Measurements from ENCODE around the gene BPIFA3.
"Not testable (repeated sequence)": the region's sequence is repeated elsewhere in the genome, so short reads cannot be mapped to it uniquely, and the experiment has no call there.

The BPIFA3 gene

GRCh38 chr20:33217052-33217451 is at the start of gene BPIFA3:
Gene BPIFA3, plus strand, starts transcription at chr20:33217352. Its CDS starts 185 bp downstream, at chr20:33217537.
- Mint-ChIP-seq H3K27ac (no peak within 1 kb of the TSS), H3K9me3 (no peaks in the 10 kb centered on the region), H3K27me3 (peaks cover 55% of the 10 kb centered on the region), H3K36me3 (no peaks in the 10 kb centered on the region), H3K4me1 (no peaks in the 10 kb centered on the region), H3K4me3 (no peak within 1 kb of the TSS)
- ATAC-seq: no peak

- Mint-ChIP-seq H3K4me1 (peaks cover 4% of the 10 kb centered on the region), H3K4me3 (no peak within 1 kb of the TSS), H3K27me3 (peaks cover 30% of the 10 kb centered on the region), H3K27ac (no peak within 1 kb of the TSS), H3K36me3 (peaks cover 6% of the 10 kb centered on the region), H3K9me3 (peaks cover 9% of the 10 kb centered on the region)
- ATAC-seq: no peak
Measured at GRCh38 chr20:33167859-33168258, 49.3 kb upstream of the BPIFA3 start, which contains the start of gene BPIFA2. Gene BPIFA2, plus strand, starts transcription at chr20:33168159. Its CDS starts 987 bp downstream, at chr20:33169146.

DNA sequence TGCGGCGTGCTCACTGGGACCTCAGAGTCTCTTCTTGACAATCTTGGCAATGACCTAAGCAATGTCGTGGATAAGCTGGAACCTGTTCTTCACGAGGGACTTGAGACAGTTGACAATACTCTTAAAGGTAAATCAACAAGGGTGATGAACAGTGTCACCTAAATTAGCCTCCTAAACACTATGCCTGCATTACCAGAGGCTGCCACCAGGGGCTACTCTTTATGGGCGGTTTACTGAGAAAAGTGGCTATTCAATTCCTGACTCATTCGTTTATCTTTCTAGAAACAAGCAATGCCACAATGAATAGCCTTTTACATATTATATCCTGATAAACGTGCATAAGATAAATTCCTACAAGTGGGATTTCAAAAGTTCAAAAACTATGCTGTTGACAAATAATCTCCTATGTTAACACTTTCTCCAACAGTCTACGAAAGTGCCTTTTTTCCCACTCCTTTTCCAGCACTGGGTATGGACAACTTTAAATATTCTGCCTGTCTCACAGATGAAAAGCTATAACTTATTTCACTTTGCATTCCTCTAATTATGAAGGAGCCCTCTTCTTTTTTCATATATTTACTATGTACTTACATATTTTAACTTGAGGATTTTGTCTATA is 47.9 kb upstream of the BPIFA3 start:
- H3K27me3 Mint-ChIP-seq: peaks cover 26% of the 10 kb centered on the region
- H3K4me1 Mint-ChIP-seq: no peaks in the 10 kb centered on the region
- H3K36me3 Mint-ChIP-seq: peaks cover 6% of the 10 kb centered on the region
- no peak overlapping the region for H3K27ac Mint-ChIP-seq
- no peak overlapping the region for H3K4me3 Mint-ChIP-seq
- ATAC-seq: no peak
- H3K9me3 Mint-ChIP-seq: peaks cover 9% of the 10 kb centered on the region

GRCh38 chr20:33172781-33173180 is 44.4 kb upstream of the BPIFA3 start:
- peaks cover 9% of the 10 kb centered on the region for H3K9me3 Mint-ChIP-seq
- H3K27ac Mint-ChIP-seq: no peak overlapping the region
- no peak overlapping the region for H3K4me3 Mint-ChIP-seq
- peaks cover 9% of the 10 kb centered on the region for H3K27me3 Mint-ChIP-seq
- H3K36me3 Mint-ChIP-seq: peaks cover 6% of the 10 kb centered on the region
- no peak for ATAC-seq
- no peaks in the 10 kb centered on the region for H3K4me1 Mint-ChIP-seq

GRCh38 chr20:33175123-33175522 is 42.0 kb upstream of the BPIFA3 start:
- H3K4me3 Mint-ChIP-seq: no peak overlapping the region
- H3K27me3 Mint-ChIP-seq: no peaks in the 10 kb centered on the region
- no peaks in the 10 kb centered on the region for H3K4me1 Mint-ChIP-seq
- peaks cover 6% of the 10 kb centered on the region for H3K9me3 Mint-ChIP-seq
- H3K27ac Mint-ChIP-seq: no peak overlapping the region
- H3K36me3 Mint-ChIP-seq: no peaks in the 10 kb centered on the region
- ATAC-seq: no peak

- no peaks in the 10 kb centered on the region for H3K9me3 Mint-ChIP-seq
- H3K36me3 Mint-ChIP-seq: no peaks in the 10 kb centered on the region
- no peak overlapping the region for H3K27ac Mint-ChIP-seq
- ATAC-seq: no peak
- no peak overlapping the region for H3K4me3 Mint-ChIP-seq
- H3K4me1 Mint-ChIP-seq: no peaks in the 10 kb centered on the region
- H3K27me3 Mint-ChIP-seq: no peaks in the 10 kb centered on the region
Measured at GRCh38 chr20:33176101-33176500, 41.1 kb upstream of the BPIFA3 start.

GRCh38 chr20:33177866-33178265 is 39.3 kb upstream of the BPIFA3 start:
- H3K27ac Mint-ChIP-seq: no peak overlapping the region
- no peaks in the 10 kb centered on the region for H3K36me3 Mint-ChIP-seq
- no peaks in the 10 kb centered on the region for H3K27me3 Mint-ChIP-seq
- no peaks in the 10 kb centered on the region for H3K9me3 Mint-ChIP-seq
- no peaks in the 10 kb centered on the region for H3K4me1 Mint-ChIP-seq
- no peak for ATAC-seq
- no peak overlapping the region for H3K4me3 Mint-ChIP-seq

GRCh38 chr20:33178726-33179125 is 38.4 kb upstream of the BPIFA3 start:
- ATAC-seq: no peak
- Mint-ChIP-seq H3K9me3 (peaks cover 6% of the 10 kb centered on the region), H3K27me3 (no peaks in the 10 kb centered on the region), H3K4me3 (no peak overlapping the region), H3K4me1 (no peaks in the 10 kb centered on the region), H3K36me3 (no peaks in the 10 kb centered on the region), H3K27ac (no peak overlapping the region)

GRCh38 chr20:33180169-33180568 is 37.0 kb upstream of the BPIFA3 start:
- Mint-ChIP-seq H3K9me3 (peaks cover 6% of the 10 kb centered on the region), H3K4me1 (no peaks in the 10 kb centered on the region), H3K27ac (no peak overlapping the region), H3K36me3 (no peaks in the 10 kb centered on the region), H3K4me3 (no peak overlapping the region), H3K27me3 (no peaks in the 10 kb centered on the region)
- no peak for ATAC-seq

DNA sequence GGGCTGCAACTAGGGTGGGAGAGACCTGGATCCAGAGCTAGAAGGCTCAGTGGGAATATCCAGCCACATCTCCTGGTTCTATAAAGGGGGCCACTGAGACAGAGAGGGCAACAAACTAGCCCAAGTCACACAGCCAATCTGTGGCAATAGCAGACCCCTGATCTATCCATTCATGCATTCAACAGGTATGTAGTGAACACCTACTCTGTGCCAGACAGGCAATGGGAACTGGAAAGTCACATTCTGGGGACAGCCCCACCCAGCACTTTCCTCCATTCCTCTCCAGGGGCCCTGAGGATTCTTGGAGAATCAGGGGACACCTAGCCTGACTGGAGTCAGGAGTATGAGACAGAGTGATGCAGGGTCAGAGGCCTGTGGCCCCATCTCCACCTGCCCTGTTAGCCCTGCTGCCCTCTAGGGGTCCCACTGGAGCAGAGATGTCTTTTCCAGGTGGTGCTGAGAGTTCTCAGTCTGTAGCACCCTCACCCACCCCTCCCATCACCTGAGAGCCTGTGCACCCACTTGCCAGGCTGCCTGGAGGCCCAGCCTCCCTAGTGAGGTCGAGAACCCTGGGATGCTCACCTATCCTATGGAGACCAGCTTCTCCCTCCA is 35.6 kb upstream of the BPIFA3 start:
- no peaks in the 10 kb centered on the region for H3K4me1 Mint-ChIP-seq
- H3K36me3 Mint-ChIP-seq: no peaks in the 10 kb centered on the region
- peaks cover 6% of the 10 kb centered on the region for H3K9me3 Mint-ChIP-seq
- H3K27ac Mint-ChIP-seq: no peak overlapping the region
- H3K27me3 Mint-ChIP-seq: no peaks in the 10 kb centered on the region
- H3K4me3 Mint-ChIP-seq: no peak overlapping the region
- ATAC-seq: no peak

DNA sequence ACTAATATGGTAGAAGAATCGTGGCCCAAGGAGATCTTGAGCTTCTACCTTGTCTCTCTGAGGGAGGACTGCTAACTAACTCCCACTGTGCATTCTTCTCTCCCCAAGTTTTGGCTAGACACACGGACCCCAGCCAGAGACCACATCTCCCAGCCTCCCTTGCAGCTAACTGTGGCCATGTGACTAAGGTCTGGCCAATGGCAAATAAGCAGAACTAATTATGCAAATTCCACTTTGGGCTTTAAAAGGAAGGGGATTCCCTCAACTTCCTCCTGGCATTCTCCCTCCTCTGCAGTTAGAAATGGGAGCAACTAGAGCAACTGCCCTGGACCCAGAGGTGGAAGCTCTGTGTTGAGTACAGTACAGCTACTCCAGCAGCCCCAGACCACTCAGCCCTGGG is 33.8 kb upstream of the BPIFA3 start:
- ATAC-seq: no peak
- H3K4me1 Mint-ChIP-seq: no peaks in the 10 kb centered on the region
- no peaks in the 10 kb centered on the region for H3K36me3 Mint-ChIP-seq
- no peak overlapping the region for H3K27ac Mint-ChIP-seq
- H3K9me3 Mint-ChIP-seq: peaks cover 6% of the 10 kb centered on the region
- no peak overlapping the region for H3K4me3 Mint-ChIP-seq
- H3K27me3 Mint-ChIP-seq: no peaks in the 10 kb centered on the region

GRCh38 chr20:33185031-33185590 is 32.0 kb upstream of the BPIFA3 start:
- not testable (repeated sequence) for H3K4me3 Mint-ChIP-seq, ATAC-seq, H3K27me3 Mint-ChIP-seq, H3K36me3 Mint-ChIP-seq, H3K27ac Mint-ChIP-seq, H3K9me3 Mint-ChIP-seq, H3K4me1 Mint-ChIP-seq

DNA sequence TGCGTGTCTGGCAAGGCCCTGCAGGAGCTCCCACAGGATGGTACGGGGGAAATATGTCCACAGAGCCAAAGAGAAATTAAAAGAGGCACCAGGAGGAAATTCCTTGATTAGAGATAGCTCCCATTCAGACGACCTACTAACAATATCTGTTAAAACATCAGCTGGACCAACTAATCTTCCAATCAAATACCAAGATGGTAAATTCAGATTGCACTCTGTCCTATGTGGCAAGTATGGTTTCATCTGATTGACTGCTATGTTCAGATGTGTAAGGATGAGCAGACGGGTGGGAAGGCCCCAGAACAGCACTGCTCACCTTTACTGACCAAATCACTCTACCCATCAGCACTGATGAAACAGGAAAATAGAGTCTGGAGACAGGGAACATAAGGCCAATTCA is 29.7 kb upstream of the BPIFA3 start:
- Mint-ChIP-seq H3K4me1 (no peaks in the 10 kb centered on the region), H3K36me3 (no peaks in the 10 kb centered on the region), H3K27ac (no peak overlapping the region), H3K4me3 (no peak overlapping the region), H3K27me3 (peaks cover 16% of the 10 kb centered on the region), H3K9me3 (peaks cover 6% of the 10 kb centered on the region)
- no peak for ATAC-seq

DNA sequence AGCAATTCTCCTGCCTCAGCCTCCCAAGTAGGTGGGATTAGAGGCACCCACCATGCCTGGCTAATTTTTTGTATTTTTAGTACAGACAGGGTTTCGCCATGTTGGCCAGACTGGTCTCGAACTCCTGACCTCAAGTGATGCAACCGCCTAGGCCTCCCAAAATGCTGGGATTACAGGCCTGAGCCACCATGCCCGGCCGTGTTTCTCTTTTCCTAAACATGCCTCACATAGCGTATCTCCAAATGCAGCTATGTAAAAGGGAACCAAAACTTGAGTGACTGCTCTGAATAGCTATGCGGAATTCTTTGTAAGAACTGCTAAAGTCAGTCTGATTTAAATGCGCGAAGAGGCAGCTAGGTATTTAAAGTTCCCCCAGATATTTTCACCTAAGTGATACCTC is 28.7 kb upstream of the BPIFA3 start:
- Mint-ChIP-seq H3K9me3 (peaks cover under 1% of the 10 kb centered on the region), H3K4me3 (no peak overlapping the region)

DNA sequence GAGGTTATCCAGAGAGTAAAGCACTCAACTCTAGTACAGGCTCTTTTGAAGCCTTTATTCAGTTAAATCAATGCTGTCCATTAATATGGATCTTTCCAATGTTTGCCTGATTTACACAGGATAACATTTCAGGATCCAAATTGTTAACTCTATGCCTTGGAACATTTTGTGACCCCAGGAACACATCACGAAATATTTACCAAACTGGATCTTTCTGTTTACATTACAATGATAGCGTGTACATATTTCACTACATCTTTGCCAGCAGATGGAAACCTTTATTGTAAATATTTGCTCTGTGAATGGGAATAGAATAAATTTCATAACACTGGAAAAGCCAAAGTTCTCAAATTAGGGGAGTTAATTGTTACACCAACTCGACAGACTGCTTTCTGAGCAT is 25.7 kb upstream of the BPIFA3 start:
- Mint-ChIP-seq H3K9me3 (no peaks in the 10 kb centered on the region), H3K4me1 (no peaks in the 10 kb centered on the region), H3K4me3 (no peak overlapping the region), H3K36me3 (no peaks in the 10 kb centered on the region), H3K27ac (no peak overlapping the region), H3K27me3 (peaks cover 29% of the 10 kb centered on the region)
- ATAC-seq: no peak

More for the DNA sequence above, 28.7 kb upstream of the BPIFA3 start:
- peaks cover 16% of the 10 kb centered on the region for H3K27me3 Mint-ChIP-seq
- H3K27ac Mint-ChIP-seq: no peak overlapping the region
- no peak for ATAC-seq
- no peaks in the 10 kb centered on the region for H3K4me1 Mint-ChIP-seq
- no peaks in the 10 kb centered on the region for H3K36me3 Mint-ChIP-seq

DNA sequence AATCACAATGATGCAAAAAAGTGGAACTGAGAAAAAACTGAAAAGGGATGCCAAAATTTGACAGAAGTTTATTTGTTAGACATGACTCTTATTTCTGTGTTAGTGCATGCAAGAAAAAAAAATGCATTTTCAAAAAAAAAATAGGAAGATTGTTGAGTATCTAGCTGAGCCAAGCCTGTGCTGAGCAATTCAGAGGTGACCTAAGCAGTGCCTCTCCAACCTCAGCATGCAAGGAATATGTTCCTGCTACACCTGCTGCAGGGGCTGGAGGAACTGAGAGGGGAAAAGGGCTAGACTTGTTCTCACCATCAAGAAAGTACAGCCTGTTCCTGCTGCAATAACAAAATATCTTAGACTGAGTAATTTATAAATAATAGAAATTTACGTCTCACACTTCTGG is 25.2 kb upstream of the BPIFA3 start:
- H3K36me3 Mint-ChIP-seq: no peaks in the 10 kb centered on the region

More for the DNA sequence above, 25.2 kb upstream of the BPIFA3 start:
- H3K4me3 Mint-ChIP-seq: no peak overlapping the region
- H3K9me3 Mint-ChIP-seq: no peaks in the 10 kb centered on the region
- H3K4me1 Mint-ChIP-seq: no peaks in the 10 kb centered on the region
- H3K27ac Mint-ChIP-seq: no peak overlapping the region
- no peak for ATAC-seq
- H3K27me3 Mint-ChIP-seq: peaks cover 31% of the 10 kb centered on the region

Data from stimulated activated memory B cell treated with anti-CD40 and anti-IgM and Interleukin-4, amounts not matched to agents 10 μg/mL and 1 μg/mL and 100 μg/mL, for 72 hours (primary cell).